ENCODE data around the gene ARID5B. TPM values are rescaled to one million over a fixed set of nuclear protein-coding genes. Genes with fewer than 3 reads are reported as not detected.
A peak's percentile ranks its signal among the peaks of the same experiment; 100 is the strongest.

The ARID5B gene
- total RNA-seq, 2 experiments from 2014 or later = 49.2 to 51.3 TPM

GRCh38 chr10:61894133-61894532, 7.4 kb upstream of the ARID5B start:
- H3K4me1 Mint-ChIP-seq (ENCODE audit: low read depth) = peaks cover 23% of the 10 kb centered on the region
- ATAC-seq (ENCODE audit: poor library complexity) (no peak), DNase-seq (no peak)
- no peaks in the 10 kb centered on the region for H3K9me3 ChIP-seq (ENCODE audit: control insufficient read depth in 1 of 2, insufficient read depth in 1 of 2, low read length in 2 of 2)
- intact Hi-C loops (cut with DNase I, micrococcal nuclease) = loop anchor here (10.0 kb wide), 4 partner anchors 481 to 1989 kb away; partner anchors contain the start of genes CCDC6 (in 1 of the 2) and ZNF365 (in 1 of the 2)
- no peak for TF ChIP-seq CTCF (IDR thresholded peaks at IDR 0.05)
- no peak overlapping the region for H3K4me3 ChIP-seq (ENCODE audit: low read length)
- H3K36me3 Mint-ChIP-seq (ENCODE audit: low read depth) = no peaks in the 10 kb centered on the region
- H3K27me3 Mint-ChIP-seq = no peaks in the 10 kb centered on the region
- ChIA-PET POLR2A (no interaction called here), CTCF (interaction anchor here (1.0 kb wide), 2 partner anchors 26 to 127 kb away, joined by 3 to 4 read pairs; no protein-coding TSS in a partner anchor)
- no peak overlapping the region for H3K27ac Mint-ChIP-seq
- peaks cover 19% of the 10 kb centered on the region for H3K4me1 ChIP-seq (ENCODE audit: insufficient read depth, low read length)
- H3K27ac ChIP-seq (ENCODE audit: low read depth in 1 of 2, low read length in 2 of 2) = no peak overlapping the region
- H3K36me3 ChIP-seq (ENCODE audit: insufficient read depth, low read length) = no peaks in the 10 kb centered on the region
- H3K9me3 Mint-ChIP-seq = no peaks in the 10 kb centered on the region
- no peak overlapping the region for H3K4me3 Mint-ChIP-seq
- no peaks in the 10 kb centered on the region for H3K27me3 ChIP-seq (ENCODE audit: control insufficient read depth in 1 of 2, insufficient read depth in 2 of 2, low read length in 2 of 2)

- Histone ChIP-seq H3K27ac (ENCODE audit: low read depth in 1 of 2, low read length in 2 of 2) (no peak overlapping the region), H3K9me3 (ENCODE audit: control insufficient read depth in 1 of 2, insufficient read depth in 1 of 2, low read length in 2 of 2) (no peaks in the 10 kb centered on the region), H3K4me1 (ENCODE audit: insufficient read depth, low read length) (peaks cover 19% of the 10 kb centered on the region), H3K4me3 (ENCODE audit: low read length) (no peak overlapping the region), H3K27me3 (ENCODE audit: control insufficient read depth in 1 of 2, insufficient read depth in 2 of 2, low read length in 2 of 2) (no peaks in the 10 kb centered on the region), H3K36me3 (ENCODE audit: insufficient read depth, low read length) (no peaks in the 10 kb centered on the region)
- Mint-ChIP-seq H3K27me3 (no peaks in the 10 kb centered on the region), H3K4me3 (no peak overlapping the region), H3K4me1 (ENCODE audit: low read depth) (peaks cover 33% of the 10 kb centered on the region), H3K27ac (no peak overlapping the region), H3K36me3 (ENCODE audit: low read depth) (peaks cover 12% of the 10 kb centered on the region), H3K9me3 (no peaks in the 10 kb centered on the region)
- intact Hi-C loops (cut with DNase I, micrococcal nuclease) = loop anchor here (2.0 to 10.0 kb wide), 8 partner anchors 91 to 1991 kb away; partner anchors contain the start of genes CCDC6 (in 1 of the 2) and ZNF365 (in 1 of the 2)
- CTCF ChIA-PET = interaction anchor here (0.7 to 2.1 kb wide), 19 partner anchors 10 to 349 kb away, joined by 3 to 18 read pairs (median 5); no protein-coding TSS in a partner anchor
- ATAC-seq (ENCODE audit: poor library complexity) (no peak), DNase-seq (no peak)
- POLR2A ChIA-PET = interaction anchor here (0.7 to 8.1 kb wide), 8 partner anchors 11 to 288 kb away, joined by 3 to 103 read pairs (median 5); no protein-coding TSS in a partner anchor
- no peak for TF ChIP-seq CTCF (IDR thresholded peaks at IDR 0.05)
Observed at GRCh38 chr10:61895898-61896600, 5.5 kb upstream of the ARID5B start.

- no peaks in the 10 kb centered on the region for H3K9me3 Mint-ChIP-seq
- H3K4me3 ChIP-seq (ENCODE audit: low read length) = peak overlapping the region; percentile 48
Observed at GRCh38 chr10:61896854-61897661, 4.4 kb upstream of the ARID5B start.

More at GRCh38 chr10:61896854-61897661, 4.4 kb upstream of the ARID5B start:
- Histone ChIP-seq H3K4me1 (ENCODE audit: insufficient read depth, low read length) (peaks cover 19% of the 10 kb centered on the region), H3K27ac (ENCODE audit: low read depth in 1 of 2, low read length in 2 of 2) (no peak overlapping the region), H3K27me3 (ENCODE audit: control insufficient read depth in 1 of 2, insufficient read depth in 2 of 2, low read length in 2 of 2) (no peaks in the 10 kb centered on the region), H3K9me3 (ENCODE audit: control insufficient read depth in 1 of 2, insufficient read depth in 1 of 2, low read length in 2 of 2) (no peaks in the 10 kb centered on the region), H3K36me3 (ENCODE audit: insufficient read depth, low read length) (no peaks in the 10 kb centered on the region)
- peak; percentile 53 for ATAC-seq (ENCODE audit: poor library complexity)
- intact Hi-C loops (cut with DNase I, micrococcal nuclease) = loop anchor here (1.0 to 10.0 kb wide), 9 partner anchors 90 to 1992 kb away; partner anchors contain the start of genes CCDC6 (in 1 of the 2) and ZNF365 (in 1 of the 2)
- H3K27ac Mint-ChIP-seq = peak overlapping the region; percentile 72
- peak in 12 of 14 experiments; percentile 16 to 89 (median 36) for DNase-seq
- peak overlapping the region; percentile 85 for H3K4me3 Mint-ChIP-seq
- H3K27me3 Mint-ChIP-seq = no peaks in the 10 kb centered on the region
- peak; percentile 75 for TF ChIP-seq CTCF (IDR thresholded peaks at IDR 0.05)
- H3K36me3 Mint-ChIP-seq (ENCODE audit: low read depth) = peaks cover 22% of the 10 kb centered on the region
- ChIA-PET POLR2A (interaction anchor here (0.7 to 8.1 kb wide), 13 partner anchors 9 to 289 kb away, joined by 3 to 103 read pairs (median 5); no protein-coding TSS in a partner anchor), CTCF (interaction anchor here (0.6 to 2.1 kb wide), 35 partner anchors 9 to 348 kb away, joined by 3 to 18 read pairs (median 4); no protein-coding TSS in a partner anchor)
- peaks cover 33% of the 10 kb centered on the region for H3K4me1 Mint-ChIP-seq (ENCODE audit: low read depth)
